Pulmonary artery endothelial cell (primary cell): Measurements from ENCODE around the gene OR51M1. TPM values are rescaled to one million over a fixed set of nuclear protein-coding genes. Genes with fewer than 3 reads are reported as not detected.

Source experiments
- DNase-seq: peaks from one replicate; pipeline ENCODE4 v3.0.0-alpha.2; 2011; ENCODE audit warnings: low read depth, low spot score
- total RNA-seq: library from RNA; depleted of rRNA; stranded (reverse); fragments of >200 nt; gene quantifications from 2 replicates; pipeline ENCODE4 v1.2.3, GENCODE V29; 2014

The OR51M1 gene
- total RNA-seq, 1 donor from 2014 or later, result not detected

GRCh38 chr11:5384335-5384734 lies 723 bp downstream of the OR51M1 start:
- DNase-seq, result no peak

GRCh38 chr11:5390210-5390609 lies 6.6 kb downstream of the OR51M1 start:
- DNase-seq, result no peak

- no peak for DNase-seq
Observed at GRCh38 chr11:5394091-5394490, 10.5 kb downstream of the OR51M1 start.

DNA sequence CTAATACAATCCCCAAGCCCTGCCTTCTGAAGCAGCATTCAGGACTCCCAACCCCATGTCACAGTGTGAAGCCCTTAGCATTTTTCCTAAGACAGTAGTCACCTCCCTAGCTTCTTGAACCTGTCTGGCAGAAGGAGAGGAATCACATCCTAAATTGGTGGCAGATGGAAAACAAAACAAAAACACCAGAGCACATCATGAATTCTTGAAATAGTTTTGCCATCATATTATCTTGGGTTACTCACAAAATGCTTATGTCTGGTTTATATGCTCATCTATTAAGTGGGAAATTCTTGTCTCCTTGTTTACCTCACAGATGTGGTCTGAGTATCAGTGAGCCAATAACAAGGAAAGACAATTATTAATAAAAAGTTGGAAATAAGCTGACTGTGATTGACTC lies 15.3 kb downstream of the OR51M1 start:
- DNase-seq, result no peak

DNA sequence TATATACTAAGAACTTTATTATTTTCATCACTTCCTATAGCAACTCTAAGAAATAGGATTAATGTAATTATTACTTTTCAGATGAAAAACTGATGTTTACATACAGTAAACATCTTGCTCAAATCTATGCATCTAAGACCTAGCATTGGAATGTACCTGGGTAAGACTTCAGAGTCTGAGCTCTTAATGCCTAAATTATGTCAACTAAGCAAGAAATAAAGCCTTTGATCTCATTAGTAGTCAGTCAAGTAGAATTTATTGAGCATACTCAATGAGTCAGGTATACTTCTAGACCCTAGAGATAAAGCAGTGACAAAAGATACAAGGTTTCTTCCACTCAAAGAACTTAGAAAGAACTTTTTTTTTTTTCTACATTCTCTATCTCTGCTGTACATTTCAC lies 21.6 kb downstream of the OR51M1 start:
- DNase-seq, result no peak

DNA sequence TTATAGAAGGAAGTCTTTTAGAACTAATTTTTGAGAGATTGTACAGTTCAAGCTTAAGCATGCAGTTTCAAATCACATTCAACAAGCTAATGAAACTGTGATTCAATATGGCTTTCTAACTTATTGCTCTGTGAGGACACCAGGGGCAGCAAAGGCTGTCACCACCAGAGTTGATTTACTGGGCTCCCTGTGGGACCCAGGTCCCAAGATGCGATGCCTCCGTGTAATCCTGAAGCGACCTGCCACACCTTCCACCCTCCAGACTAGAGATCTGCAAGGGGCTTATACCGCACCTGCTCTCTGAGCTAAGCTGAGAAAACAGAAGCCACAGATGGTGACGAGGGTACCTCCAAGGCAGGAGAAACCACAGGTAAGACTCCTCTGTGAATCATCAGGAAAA lies 37.4 kb downstream of the OR51M1 start:
- DNase-seq, result no peak

- DNase-seq, result no peak
Observed at GRCh38 chr11:5421811-5422210, 38.2 kb downstream of the OR51M1 start, which contains the start of gene OR51Q1. OR51Q1 (plus strand) TSS chr11:5422111; CDS start chr11:5422201, 90 bp downstream.

DNA sequence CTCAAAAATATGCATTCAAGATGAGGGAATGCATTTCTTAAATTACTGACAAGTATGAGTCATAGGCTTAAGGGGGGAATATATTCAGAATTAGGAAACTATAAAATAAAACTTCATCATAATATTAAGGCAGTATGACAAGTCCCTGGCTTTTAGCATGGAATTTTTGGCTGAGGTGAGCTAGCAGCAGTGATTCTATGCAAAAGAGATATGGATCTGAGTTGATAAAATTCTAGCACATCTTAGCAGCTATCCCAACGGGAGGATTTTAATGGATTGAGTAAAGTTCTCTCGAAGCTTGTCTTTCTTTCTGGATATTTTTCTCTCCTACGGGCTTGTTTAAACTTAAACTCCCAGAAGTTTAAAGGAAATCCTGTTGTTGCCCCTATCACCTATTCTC lies 39.5 kb downstream of the OR51M1 start:
- DNase-seq, result no peak

DNA sequence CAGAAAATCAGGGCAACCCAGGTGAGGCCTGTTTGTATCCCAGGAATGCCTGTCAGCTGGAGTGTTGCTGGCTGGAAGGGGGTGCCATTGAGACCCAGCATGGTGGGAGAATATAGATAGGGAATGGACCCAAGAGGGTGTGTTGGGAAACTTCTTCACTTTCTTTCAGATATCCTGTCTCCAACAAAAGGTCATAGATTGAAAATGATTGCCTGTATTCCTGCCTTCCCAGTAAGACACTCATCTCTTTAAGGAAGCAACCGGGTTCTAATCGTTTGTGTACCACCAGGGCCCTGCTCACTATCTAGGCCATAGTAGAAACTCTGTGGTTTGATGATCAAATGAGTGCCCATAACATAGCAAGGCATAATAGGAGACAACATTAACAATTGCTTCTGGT lies 57.8 kb downstream of the OR51M1 start, which contains the start of gene OR51I1:
Gene OR51I1, minus strand, starts transcription at position 101 of the 400 bp plus-strand sequence. Its CDS starts 0 bp downstream, at position 101.
- DNase-seq, result no peak

Other genes starting within 250 kb of the OR51M1 start
- gene OR52A5, start 245.5 kb upstream of the OR51M1 start, total RNA-seq, result not detected in 2 replicates
- not detected in 2 replicates for gene OR52A1, start 229.1 kb upstream of the OR51M1 start, total RNA-seq
- not detected in 2 replicates for gene OR51V1, start 183.1 kb upstream of the OR51M1 start, total RNA-seq
- not detected in 2 replicates for gene HBB, start 156.7 kb upstream of the OR51M1 start, total RNA-seq
- gene HBD, start 149.3 kb upstream of the OR51M1 start, total RNA-seq, result not detected in 2 replicates
- gene HBG1, start 134.0 kb upstream of the OR51M1 start, total RNA-seq, result not detected in 2 replicates
- not detected in 2 replicates for gene HBG2, start 129.0 kb upstream of the OR51M1 start, total RNA-seq
- gene HBE1, start 113.9 kb upstream of the OR51M1 start, total RNA-seq, result not detected in 2 replicates
- not detected in 2 replicates for gene OR51B4, start 81.9 kb upstream of the OR51M1 start, total RNA-seq
- gene OR51B2, start 59.5 kb upstream of the OR51M1 start, total RNA-seq, result not detected in 2 replicates
- not detected in 2 replicates for gene OR51B5, start 40.3 kb upstream of the OR51M1 start, total RNA-seq
- gene OR51B6, start 32.3 kb upstream of the OR51M1 start, total RNA-seq, result not detected in 2 replicates
- not detected in 2 replicates for gene OR51Q1, start 38.3 kb downstream of the OR51M1 start, total RNA-seq
- not detected in 2 replicates for gene OR51I1, start 57.7 kb downstream of the OR51M1 start, total RNA-seq
- gene OR51I2, start 65.5 kb downstream of the OR51M1 start, total RNA-seq, result not detected in 2 replicates
- not detected in 2 replicates for gene OR52D1, start 104.9 kb downstream of the OR51M1 start, total RNA-seq
- gene UBQLN3, start 126.1 kb downstream of the OR51M1 start, total RNA-seq, result not detected in 2 replicates
- 0.04 TPM in 1 of 2 replicates, not detected in the other for gene UBQLNL, start 132.9 kb downstream of the OR51M1 start, total RNA-seq
- not detected in 2 replicates for gene OR52H1, start 164.7 kb downstream of the OR51M1 start, total RNA-seq
- not detected in 2 replicates for gene OR52B6, start 197.1 kb downstream of the OR51M1 start, total RNA-seq
- gene TRIM6, start 212.8 kb downstream of the OR51M1 start, total RNA-seq, result 2.0 TPM in 2 replicates
- gene TRIM34, start 241.2 kb downstream of the OR51M1 start, total RNA-seq, result 11.3 and 12.9 TPM in 2 replicates